ENCODE results near the gene CA10. TPM values are rescaled to one million over a fixed set of nuclear protein-coding genes. Genes with fewer than 3 reads are reported as not detected.

The CA10 gene
- total RNA-seq, 1 donor from 2014 or later: 0.20 TPM

GRCh38 chr17:51801626-51802025, 356.9 kb downstream of the CA10 start:
- Mint-ChIP-seq H3K4me3 (no peak overlapping the region), H3K27me3 (ENCODE audit: low read depth) (peaks cover 54% of the 10 kb centered on the region), H3K4me1 (no peaks in the 10 kb centered on the region), H3K27ac (no peak overlapping the region), H3K9me3 (no peaks in the 10 kb centered on the region), H3K36me3 (no peaks in the 10 kb centered on the region)
- TF ChIP-seq, protein P1, sequence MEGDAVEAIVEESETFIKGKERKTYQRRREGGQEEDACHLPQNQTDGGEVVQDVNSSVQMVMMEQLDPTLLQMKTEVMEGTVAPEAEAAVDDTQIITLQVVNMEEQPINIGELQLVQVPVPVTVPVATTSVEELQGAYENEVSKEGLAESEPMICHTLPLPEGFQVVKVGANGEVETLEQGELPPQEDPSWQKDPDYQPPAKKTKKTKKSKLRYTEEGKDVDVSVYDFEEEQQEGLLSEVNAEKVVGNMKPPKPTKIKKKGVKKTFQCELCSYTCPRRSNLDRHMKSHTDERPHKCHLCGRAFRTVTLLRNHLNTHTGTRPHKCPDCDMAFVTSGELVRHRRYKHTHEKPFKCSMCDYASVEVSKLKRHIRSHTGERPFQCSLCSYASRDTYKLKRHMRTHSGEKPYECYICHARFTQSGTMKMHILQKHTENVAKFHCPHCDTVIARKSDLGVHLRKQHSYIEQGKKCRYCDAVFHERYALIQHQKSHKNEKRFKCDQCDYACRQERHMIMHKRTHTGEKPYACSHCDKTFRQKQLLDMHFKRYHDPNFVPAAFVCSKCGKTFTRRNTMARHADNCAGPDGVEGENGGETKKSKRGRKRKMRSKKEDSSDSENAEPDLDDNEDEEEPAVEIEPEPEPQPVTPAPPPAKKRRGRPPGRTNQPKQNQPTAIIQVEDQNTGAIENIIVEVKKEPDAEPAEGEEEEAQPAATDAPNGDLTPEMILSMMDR (IDR thresholded peaks at IDR 0.05; ENCODE audit: unreplicated experiment): no peak
- DNase-seq (ENCODE audit: low spot score in 2 of 2, unreplicated experiment in 2 of 2): no peak

GRCh38 chr17:51799981-51800380, 358.5 kb downstream of the CA10 start:
- Mint-ChIP-seq H3K9me3 (no peaks in the 10 kb centered on the region), H3K27me3 (ENCODE audit: low read depth) (peaks cover 45% of the 10 kb centered on the region), H3K36me3 (no peaks in the 10 kb centered on the region), H3K4me3 (no peak overlapping the region), H3K4me1 (no peaks in the 10 kb centered on the region), H3K27ac (no peak overlapping the region)
- TF ChIP-seq, protein P1 (IDR thresholded peaks at IDR 0.05; ENCODE audit: unreplicated experiment): no peak
- no peak for DNase-seq (ENCODE audit: low spot score in 2 of 2, unreplicated experiment in 2 of 2)

- DNase-seq (ENCODE audit: low spot score in 2 of 2, unreplicated experiment in 2 of 2): no peak
- H3K36me3 Mint-ChIP-seq: no peaks in the 10 kb centered on the region
- peaks cover 44% of the 10 kb centered on the region for H3K27me3 Mint-ChIP-seq (ENCODE audit: low read depth)
- H3K4me3 Mint-ChIP-seq: no peak overlapping the region
- H3K27ac Mint-ChIP-seq: no peak overlapping the region
- no peaks in the 10 kb centered on the region for H3K9me3 Mint-ChIP-seq
- TF ChIP-seq, protein P1 (IDR thresholded peaks at IDR 0.05; ENCODE audit: unreplicated experiment): no peak
- no peaks in the 10 kb centered on the region for H3K4me1 Mint-ChIP-seq
Measured at GRCh38 chr17:51799240-51799639, 359.3 kb downstream of the CA10 start.

- TF ChIP-seq, protein P1 (IDR thresholded peaks at IDR 0.05; ENCODE audit: unreplicated experiment): no peak
- DNase-seq (ENCODE audit: low spot score in 2 of 2, unreplicated experiment in 2 of 2): no peak
- Mint-ChIP-seq H3K9me3 (no peaks in the 10 kb centered on the region), H3K27me3 (ENCODE audit: low read depth) (peaks cover 54% of the 10 kb centered on the region), H3K4me3 (no peak overlapping the region), H3K27ac (no peak overlapping the region), H3K4me1 (no peaks in the 10 kb centered on the region), H3K36me3 (no peaks in the 10 kb centered on the region)
Measured at GRCh38 chr17:51797150-51797549, 361.4 kb downstream of the CA10 start.

GRCh38 chr17:51796026-51796425, 362.5 kb downstream of the CA10 start:
- Mint-ChIP-seq H3K4me3 (no peak overlapping the region), H3K36me3 (no peaks in the 10 kb centered on the region), H3K4me1 (no peaks in the 10 kb centered on the region), H3K27me3 (ENCODE audit: low read depth) (peaks cover 51% of the 10 kb centered on the region), H3K27ac (no peak overlapping the region), H3K9me3 (no peaks in the 10 kb centered on the region)
- DNase-seq (ENCODE audit: low spot score in 2 of 2, unreplicated experiment in 2 of 2): no peak
- TF ChIP-seq, protein P1 (IDR thresholded peaks at IDR 0.05; ENCODE audit: unreplicated experiment): no peak

- TF ChIP-seq, protein P1 (IDR thresholded peaks at IDR 0.05; ENCODE audit: unreplicated experiment): no peak
- Mint-ChIP-seq H3K4me3 (no peak overlapping the region), H3K4me1 (no peaks in the 10 kb centered on the region), H3K9me3 (no peaks in the 10 kb centered on the region), H3K27ac (no peak overlapping the region), H3K36me3 (no peaks in the 10 kb centered on the region), H3K27me3 (ENCODE audit: low read depth) (peaks cover 53% of the 10 kb centered on the region)
- DNase-seq (ENCODE audit: low spot score in 2 of 2, unreplicated experiment in 2 of 2): no peak
Measured at GRCh38 chr17:51795401-51795800, 363.1 kb downstream of the CA10 start.

Measured in mesothelial cell of epicardium (in vitro differentiated cells).